Cardiac septum (tissue), 1 donor: ENCODE data around the gene FOXP1. TPM values are rescaled to one million over a fixed set of nuclear protein-coding genes. Genes with fewer than 3 reads are reported as not detected.

Experiments used
- DNase-seq: peaks from one replicate; pipeline ENCODE4 v3.0.0-alpha.2; 2020; ENCODE audit warnings: low spot score
- intact Hi-C: fragments of 100-400 bp; cut with DNase I; formaldehyde crosslinking; loops from one replicate; pipeline ENCODE4 v1.14.0; 2022
- total RNA-seq: library from RNA; stranded (reverse); fragmentation: NEBNext Ultra II Directional; extraction: Animal tissue kit (Norgen Biotek cat#: 25700); gene quantifications from one replicate; pipeline ENCODE4 v1.2.1, GENCODE V29; 2021
- donor health status: DM: no; HTN: no; CAD: no.

The FOXP1 gene
- total RNA-seq, 1 donor from 2014 or later = 53.2 TPM

DNA sequence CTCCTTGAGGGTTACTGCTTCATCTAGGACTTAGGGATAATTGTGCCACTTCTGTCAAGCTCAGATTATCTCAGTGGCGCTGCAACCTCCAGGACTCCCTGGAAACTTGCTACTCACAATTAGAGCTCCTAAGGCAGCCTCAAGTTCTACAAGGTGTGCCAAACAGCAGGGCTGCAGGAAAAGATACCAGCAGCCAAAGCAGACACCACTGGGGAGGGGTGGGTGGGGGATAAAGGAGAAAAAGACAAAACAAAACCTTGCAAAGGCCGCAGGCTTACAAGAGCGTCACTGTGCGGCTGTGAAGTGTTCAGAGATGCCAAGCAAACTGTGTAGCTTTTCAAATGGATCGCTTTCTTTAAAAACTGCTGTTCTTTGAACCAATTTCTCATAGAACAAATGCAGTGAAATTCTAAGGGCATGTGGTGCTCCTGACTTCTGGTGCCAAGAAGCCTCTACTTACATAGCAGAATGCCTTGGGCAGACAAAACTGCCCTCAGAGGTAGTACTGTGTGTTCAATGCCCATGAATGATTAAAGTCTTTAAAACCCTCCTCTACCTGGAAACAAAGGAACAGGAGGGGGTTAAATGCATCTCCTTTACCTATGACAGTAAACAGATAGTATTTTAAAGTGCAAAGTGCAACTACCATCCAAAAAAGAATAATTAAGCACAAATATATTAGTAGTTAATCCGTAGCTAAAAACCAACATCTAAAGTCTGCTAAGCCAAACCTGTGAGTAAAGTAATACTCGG is 353.4 kb downstream of the FOXP1 start:
- DNase-seq = no peak
- intact Hi-C loops = loop anchor here (5.0 kb wide), 1 partner anchor 103 kb away; no protein-coding TSS in a partner anchor

- intact Hi-C loops = loop anchor here (5.0 kb wide), 1 partner anchor 101 kb away; no protein-coding TSS in a partner anchor
- DNase-seq = no peak
Measured at GRCh38 chr3:71228156-71228866, 355.2 kb downstream of the FOXP1 start.

- no peak for DNase-seq
Measured at GRCh38 chr3:71227270-71227661, 356.3 kb downstream of the FOXP1 start.

GRCh38 chr3:71226565-71227269 is 356.8 kb downstream of the FOXP1 start:
- peak; percentile 86 for DNase-seq
- intact Hi-C loops = loop anchor here (5.0 kb wide), 1 partner anchor 99 kb away; no protein-coding TSS in a partner anchor

More at GRCh38 chr3:71227270-71227661, 356.3 kb downstream of the FOXP1 start:
- intact Hi-C loops = loop anchor here (5.0 kb wide), 1 partner anchor 100 kb away; no protein-coding TSS in a partner anchor

GRCh38 chr3:71225951-71226564 is 357.5 kb downstream of the FOXP1 start:
- intact Hi-C loops = loop anchor here (5.0 kb wide), 1 partner anchor 99 kb away; no protein-coding TSS in a partner anchor
- DNase-seq = no peak

DNA sequence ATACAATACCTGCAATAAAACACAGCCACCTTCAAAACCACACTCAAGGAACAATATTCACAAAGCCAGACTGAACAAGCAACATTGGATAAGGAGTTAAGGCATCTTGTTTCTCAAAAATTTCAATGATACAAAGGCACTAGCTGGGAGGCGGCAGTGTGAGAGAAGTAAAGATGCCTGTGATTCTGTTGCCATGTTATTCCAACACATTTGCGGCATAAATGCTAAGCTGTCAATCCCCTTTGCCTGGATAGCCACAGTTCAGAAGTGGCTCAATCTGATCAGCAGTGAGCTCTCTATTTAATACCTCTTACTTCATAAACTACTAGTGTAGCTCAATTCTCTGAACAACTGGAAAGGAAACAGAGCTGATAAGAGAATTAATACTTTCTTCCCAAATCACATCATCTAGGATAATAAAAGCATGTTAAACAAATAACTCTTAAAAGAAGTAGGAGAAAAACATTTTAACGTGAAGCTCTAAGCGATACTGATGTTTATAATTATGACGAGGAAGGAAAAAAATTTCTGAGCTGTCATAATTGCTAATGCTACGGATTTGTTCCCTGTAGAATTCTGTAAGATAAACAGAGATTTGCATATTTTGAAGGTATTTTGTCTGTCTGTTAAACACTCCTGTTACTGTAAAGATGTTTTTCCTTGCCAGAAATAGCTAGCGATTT is 358.4 kb downstream of the FOXP1 start:
- no peak for DNase-seq
- intact Hi-C loops = loop anchor here (5.0 kb wide), 1 partner anchor 98 kb away; no protein-coding TSS in a partner anchor

DNA sequence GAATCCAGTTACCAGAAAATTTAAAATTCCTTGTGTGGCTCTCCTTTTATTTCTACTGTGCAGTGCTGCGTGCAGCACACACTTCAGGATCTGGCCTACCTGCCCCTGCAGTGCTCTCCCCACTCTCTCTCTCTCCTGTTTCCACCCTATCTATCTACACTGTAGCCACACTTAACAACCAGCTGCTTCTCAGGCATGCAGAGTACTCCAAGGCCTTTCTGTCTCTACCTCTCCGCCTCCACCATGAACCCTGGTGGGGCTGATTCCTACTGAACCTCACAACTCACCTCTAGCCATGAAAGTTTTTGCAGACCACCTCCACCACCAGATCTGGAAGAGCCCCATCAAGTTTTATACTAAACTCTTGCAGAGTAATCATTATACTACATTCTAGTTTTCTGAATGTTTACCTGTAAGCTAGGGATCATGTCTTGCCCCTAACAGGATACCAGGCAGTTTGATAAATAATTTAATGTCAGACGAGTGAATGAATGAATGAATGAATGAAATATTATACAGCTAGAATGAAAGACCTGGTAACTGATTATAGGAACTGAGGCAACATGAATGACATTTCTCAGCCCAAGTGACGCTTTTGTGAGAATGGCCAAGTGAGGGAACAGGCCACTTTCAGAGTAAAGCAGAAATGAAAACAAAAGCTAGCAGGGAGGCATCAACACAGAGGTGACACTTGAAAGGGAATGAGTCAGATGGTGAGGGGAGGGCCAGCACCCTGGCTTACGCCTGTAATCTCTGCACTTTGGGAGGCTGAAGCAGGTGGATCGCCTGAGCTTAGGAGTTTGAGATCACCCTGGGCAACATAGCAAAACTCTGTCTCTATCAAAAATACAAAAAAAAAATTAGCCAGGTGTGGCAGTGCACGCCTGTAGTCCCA is 363.5 kb downstream of the FOXP1 start:
- DNase-seq = no peak
- intact Hi-C loops = no loop called here

- intact Hi-C loops = no loop called here
Measured at GRCh38 chr3:71218508-71218907, 365.0 kb downstream of the FOXP1 start.

GRCh38 chr3:71217640-71218222 is 365.8 kb downstream of the FOXP1 start:
- intact Hi-C loops = no loop called here
- no peak for DNase-seq

More at GRCh38 chr3:71218508-71218907, 365.0 kb downstream of the FOXP1 start:
- DNase-seq = no peak

GRCh38 chr3:71215351-71215750 is 368.2 kb downstream of the FOXP1 start:
- intact Hi-C loops = no loop called here
- no peak for DNase-seq

GRCh38 chr3:71214797-71215196 is 368.7 kb downstream of the FOXP1 start:
- intact Hi-C loops = no loop called here
- DNase-seq = no peak

DNA sequence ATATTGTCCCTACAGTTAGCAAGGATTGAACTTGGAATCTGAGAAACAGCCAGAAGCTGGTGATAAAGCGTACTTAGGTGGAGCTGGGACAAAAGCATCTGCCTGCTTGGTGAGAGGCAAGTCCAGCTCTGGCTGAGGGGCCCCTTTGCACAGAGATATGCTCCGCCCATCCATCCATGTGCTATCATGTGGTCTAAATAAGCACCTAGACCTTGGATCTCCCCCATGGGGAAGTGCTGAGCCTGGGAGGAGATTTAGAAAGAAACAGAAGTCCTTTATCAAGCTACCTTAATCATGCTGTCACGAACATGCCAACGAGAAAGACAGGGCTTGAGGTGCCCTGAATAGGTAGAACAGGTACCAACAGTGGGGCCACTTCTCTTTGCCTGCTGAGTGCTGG is 369.5 kb downstream of the FOXP1 start:
- intact Hi-C loops = no loop called here
- DNase-seq = no peak

GRCh38 chr3:71211083-71211482 is 372.4 kb downstream of the FOXP1 start:
- DNase-seq = no peak

DNA sequence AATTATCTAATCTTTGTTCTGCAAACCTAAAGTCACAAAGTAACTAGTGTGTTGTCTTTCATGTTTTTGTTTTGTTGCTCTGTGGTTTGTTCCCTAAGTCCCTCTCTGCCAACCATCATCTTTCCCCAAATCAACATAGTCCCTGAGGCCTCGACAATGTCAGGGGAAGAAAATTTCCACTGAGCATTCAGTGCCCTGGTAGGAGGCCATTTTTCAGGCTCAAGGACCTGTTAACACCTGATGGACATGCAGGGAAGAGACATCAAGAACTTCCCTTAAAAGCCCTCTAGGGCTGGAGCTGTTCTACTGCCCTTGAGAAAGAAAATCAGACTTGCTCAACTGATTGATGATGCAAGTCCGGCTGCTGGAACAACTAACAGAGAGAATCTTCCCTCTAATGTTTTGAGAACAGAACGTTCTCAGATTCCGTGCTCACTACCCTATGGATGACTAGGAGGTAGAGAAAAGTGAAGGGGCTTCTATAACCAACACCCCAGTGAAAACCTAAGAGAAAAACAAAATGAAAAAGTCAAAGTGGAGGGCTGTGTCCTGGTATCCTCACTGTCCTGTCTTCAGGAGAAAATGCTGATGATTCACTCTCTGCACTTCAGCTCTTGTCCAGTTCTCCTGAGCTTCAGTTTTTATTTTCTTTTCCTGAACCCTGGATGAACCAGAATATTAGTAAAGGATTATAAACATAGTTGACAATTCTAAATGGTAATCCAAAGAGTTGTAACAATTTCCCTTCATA is 373.1 kb downstream of the FOXP1 start:
- intact Hi-C loops = no loop called here
- no peak for DNase-seq

More at GRCh38 chr3:71211083-71211482, 372.4 kb downstream of the FOXP1 start:
- intact Hi-C loops = no loop called here

DNA sequence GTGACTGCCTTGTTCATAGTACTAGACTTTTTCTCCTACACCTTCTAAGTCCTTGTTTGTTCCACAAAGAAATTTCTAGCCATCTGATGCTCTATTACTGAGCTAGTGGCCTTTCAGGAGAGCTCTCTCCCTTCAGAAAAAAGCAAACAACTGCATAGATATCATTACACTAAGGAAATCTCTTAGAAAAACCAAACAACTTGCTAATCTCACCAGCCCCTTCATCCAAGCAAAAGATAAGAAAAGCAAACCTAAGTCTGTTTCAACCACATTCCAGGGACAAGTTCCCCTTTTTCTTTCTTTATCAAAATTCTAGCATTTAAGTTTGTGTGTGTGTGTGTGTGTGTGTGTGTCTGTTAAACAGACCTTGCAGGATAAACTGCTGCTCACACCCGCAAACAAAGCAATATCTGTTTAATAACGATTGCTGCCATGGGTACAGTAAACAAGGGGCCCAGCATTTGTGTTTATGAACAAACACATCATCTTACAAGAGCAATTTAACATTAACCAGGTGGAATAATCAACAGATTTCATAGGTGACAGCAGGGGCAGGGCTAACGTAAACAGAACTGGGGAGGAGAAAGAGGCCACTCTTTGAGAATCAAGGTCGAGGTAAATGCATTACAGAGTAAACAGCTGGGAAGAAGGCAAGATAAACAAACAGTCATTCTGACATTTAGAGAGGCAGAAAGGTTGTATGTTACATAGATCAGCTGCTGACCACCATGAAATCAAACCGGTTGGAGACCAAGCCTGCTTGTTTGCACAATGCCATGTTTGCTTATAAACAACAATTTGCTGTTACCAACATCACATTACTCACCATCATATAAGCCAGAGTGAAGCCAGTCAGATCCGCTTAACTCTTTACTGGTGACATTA is 375.1 kb downstream of the FOXP1 start:
- DNase-seq = no peak
- intact Hi-C loops = no loop called here

- intact Hi-C loops = no loop called here
- DNase-seq = no peak
Measured at GRCh38 chr3:71207632-71208031, 375.9 kb downstream of the FOXP1 start.
